Nephron (organoid): ENCODE data around the gene ERGIC1.

Source experiments
- H3K27ac Mint-ChIP-seq, 3 experiments: 2 replicates each; pipeline ENCODE4 v1.8.0; 2020; ENCODE audit warnings: mixed read lengths in 3 of 3, mild to moderate bottlenecking in 2 of 3, moderate library complexity in 1 of 3
- H3K27me3 Mint-ChIP-seq: 2 replicates; pipeline ENCODE4 v1.8.0; 2021; ENCODE audit warnings: low read depth, mild to moderate bottlenecking, moderate library complexity, mixed read lengths
- H3K36me3 Mint-ChIP-seq: 2 replicates; pipeline ENCODE4 v1.8.0; 2020; ENCODE audit warnings: low read depth, mixed read lengths
- H3K4me1 Mint-ChIP-seq: 2 replicates; pipeline ENCODE4 v1.8.0; 2020; ENCODE audit warnings: mixed read lengths
- H3K4me3 Mint-ChIP-seq, 3 experiments: 2 replicates each; pipeline ENCODE4 v1.8.0; 2020; ENCODE audit warnings: mild to moderate bottlenecking in 3 of 3, mixed read lengths in 3 of 3, moderate library complexity in 2 of 3
- H3K9me3 Mint-ChIP-seq: 2 replicates; pipeline ENCODE4 v1.8.0; 2020; ENCODE audit warnings: mixed read lengths
- TF ChIP-seq, protein P1 (sequence below), 3 experiments: fragments of 200-600 bp; sonication (generic); IDR thresholded peaks; one replicate each; pipeline ENCODE4 v1.5.0; 2021; ENCODE audit warnings: antibody characterized with exemption in 3 of 3; ENCODE audit not compliant: unreplicated experiment in 3 of 3

ERGIC1 gene

GRCh38 chr5:172870291-172870714, 36.3 kb downstream of the ERGIC1 start:
- no peaks in the 10 kb centered on the region for H3K9me3 Mint-ChIP-seq
- H3K36me3 Mint-ChIP-seq, result no peaks in the 10 kb centered on the region
- no peaks in the 10 kb centered on the region for H3K27me3 Mint-ChIP-seq
- no peak overlapping the region for H3K27ac Mint-ChIP-seq
- peaks cover 45% of the 10 kb centered on the region for H3K4me1 Mint-ChIP-seq
- no peak overlapping the region for H3K4me3 Mint-ChIP-seq
- TF ChIP-seq, protein P1, sequence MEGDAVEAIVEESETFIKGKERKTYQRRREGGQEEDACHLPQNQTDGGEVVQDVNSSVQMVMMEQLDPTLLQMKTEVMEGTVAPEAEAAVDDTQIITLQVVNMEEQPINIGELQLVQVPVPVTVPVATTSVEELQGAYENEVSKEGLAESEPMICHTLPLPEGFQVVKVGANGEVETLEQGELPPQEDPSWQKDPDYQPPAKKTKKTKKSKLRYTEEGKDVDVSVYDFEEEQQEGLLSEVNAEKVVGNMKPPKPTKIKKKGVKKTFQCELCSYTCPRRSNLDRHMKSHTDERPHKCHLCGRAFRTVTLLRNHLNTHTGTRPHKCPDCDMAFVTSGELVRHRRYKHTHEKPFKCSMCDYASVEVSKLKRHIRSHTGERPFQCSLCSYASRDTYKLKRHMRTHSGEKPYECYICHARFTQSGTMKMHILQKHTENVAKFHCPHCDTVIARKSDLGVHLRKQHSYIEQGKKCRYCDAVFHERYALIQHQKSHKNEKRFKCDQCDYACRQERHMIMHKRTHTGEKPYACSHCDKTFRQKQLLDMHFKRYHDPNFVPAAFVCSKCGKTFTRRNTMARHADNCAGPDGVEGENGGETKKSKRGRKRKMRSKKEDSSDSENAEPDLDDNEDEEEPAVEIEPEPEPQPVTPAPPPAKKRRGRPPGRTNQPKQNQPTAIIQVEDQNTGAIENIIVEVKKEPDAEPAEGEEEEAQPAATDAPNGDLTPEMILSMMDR (IDR thresholded peaks at IDR 0.05; ENCODE audit: unreplicated experiment in 3 of 3), result no peak

DNA sequence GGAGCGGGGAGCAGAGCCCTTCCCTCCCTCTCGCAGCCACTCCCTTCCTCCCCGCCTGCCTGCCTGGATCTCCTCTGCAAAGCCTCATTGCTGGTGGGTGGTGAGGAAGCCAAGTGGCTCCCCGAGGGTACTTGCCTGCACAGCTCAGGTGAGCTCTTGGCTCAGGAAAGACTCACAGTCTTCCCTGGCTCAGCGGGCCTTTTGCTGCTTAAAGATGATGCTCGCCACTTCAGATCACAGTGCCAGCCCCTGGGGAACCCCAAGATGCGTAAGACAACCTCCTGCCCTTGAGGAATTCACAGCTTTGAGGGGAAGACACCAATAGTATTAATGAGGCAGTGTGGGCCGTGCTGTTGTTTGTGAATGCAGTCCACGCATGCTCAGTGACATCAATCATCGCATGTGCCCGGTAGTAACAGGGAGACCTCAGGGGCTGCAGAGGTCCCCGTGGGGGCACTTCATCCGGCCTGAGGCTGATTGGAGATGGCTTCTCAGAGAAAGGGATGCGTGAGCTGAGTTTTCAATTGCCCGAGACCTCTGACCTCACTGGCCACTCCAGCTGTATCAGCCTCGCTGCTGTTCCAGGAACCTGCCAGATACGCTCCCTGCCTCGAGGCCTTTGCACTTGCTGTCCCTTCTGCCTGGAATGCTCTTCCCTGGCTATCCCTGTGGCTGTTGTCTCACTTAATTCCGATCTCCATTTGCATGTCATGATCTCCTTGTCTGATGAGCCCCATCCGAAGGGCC, 36.8 kb downstream of the ERGIC1 start:
- Mint-ChIP-seq H3K9me3 (no peaks in the 10 kb centered on the region), H3K27me3 (no peaks in the 10 kb centered on the region), H3K4me1 (peaks cover 39% of the 10 kb centered on the region), H3K4me3 (no peak overlapping the region), H3K36me3 (no peaks in the 10 kb centered on the region), H3K27ac (no peak overlapping the region)
- TF ChIP-seq, protein P1 (IDR thresholded peaks at IDR 0.05; ENCODE audit: unreplicated experiment in 3 of 3), result no peak

DNA sequence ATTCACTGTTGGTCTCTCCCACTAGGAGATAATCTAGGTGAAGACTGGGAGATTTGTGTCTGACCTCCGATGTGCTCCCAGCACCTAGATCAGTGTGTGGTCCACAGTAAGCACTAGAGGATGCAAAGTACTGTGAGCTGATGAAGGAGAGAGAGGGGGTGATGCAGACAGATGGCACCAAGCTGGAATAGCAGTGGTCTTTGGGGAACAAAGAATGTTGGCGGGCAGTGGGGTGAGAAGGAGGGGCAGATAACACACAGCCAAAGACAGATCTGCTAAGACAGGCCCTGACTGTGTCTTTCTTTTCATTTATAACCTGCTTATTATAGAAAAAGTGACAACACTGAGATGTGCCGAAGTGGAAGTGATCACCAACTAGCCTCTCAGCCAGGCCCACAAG, 37.5 kb downstream of the ERGIC1 start:
- Mint-ChIP-seq H3K9me3 (no peaks in the 10 kb centered on the region), H3K27ac (no peak overlapping the region)

DNA sequence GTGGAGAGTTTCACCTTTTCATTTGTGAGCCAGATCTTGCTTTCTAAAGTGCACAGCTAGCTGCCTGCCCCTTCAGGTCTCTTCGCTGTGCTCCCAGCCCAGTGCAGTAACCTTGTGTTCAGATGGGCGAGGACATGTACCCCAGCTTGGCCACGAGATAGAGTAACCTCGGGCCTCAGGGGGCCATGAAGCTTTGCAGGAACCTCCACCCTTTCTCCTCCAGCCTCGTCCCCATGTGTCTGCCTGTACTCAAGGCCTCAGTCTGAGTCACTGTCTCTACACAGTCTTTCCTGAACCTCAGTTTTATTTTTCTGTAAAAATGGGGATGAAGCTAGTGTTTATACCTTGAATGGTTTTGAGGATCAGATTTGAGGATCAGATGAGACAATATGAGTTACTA, 37.9 kb downstream of the ERGIC1 start:
- Mint-ChIP-seq H3K9me3 (no peaks in the 10 kb centered on the region), H3K27me3 (no peaks in the 10 kb centered on the region), H3K4me3 (no peak overlapping the region), H3K27ac (peak overlapping the region in 1 of 3 experiments; percentile 46), H3K4me1 (peaks cover 32% of the 10 kb centered on the region), H3K36me3 (no peaks in the 10 kb centered on the region)
- TF ChIP-seq, protein P1 (IDR thresholded peaks at IDR 0.05; ENCODE audit: unreplicated experiment in 3 of 3), result no peak

More for the DNA sequence above, 37.5 kb downstream of the ERGIC1 start:
- Mint-ChIP-seq H3K27me3 (no peaks in the 10 kb centered on the region), H3K4me1 (peaks cover 34% of the 10 kb centered on the region), H3K4me3 (no peak overlapping the region), H3K36me3 (no peaks in the 10 kb centered on the region)
- TF ChIP-seq, protein P1 (IDR thresholded peaks at IDR 0.05; ENCODE audit: unreplicated experiment in 3 of 3), result no peak

- peaks cover 33% of the 10 kb centered on the region for H3K4me1 Mint-ChIP-seq
- TF ChIP-seq, protein P1 (IDR thresholded peaks at IDR 0.05; ENCODE audit: unreplicated experiment in 3 of 3), result no peak
- peak overlapping the region in 2 of 3 experiments; percentile 85 to 96 for H3K27ac Mint-ChIP-seq
- no peaks in the 10 kb centered on the region for H3K36me3 Mint-ChIP-seq
- peak overlapping the region in 2 of 3 experiments; percentile 41 to 50 for H3K4me3 Mint-ChIP-seq
- H3K9me3 Mint-ChIP-seq, result no peaks in the 10 kb centered on the region
- no peaks in the 10 kb centered on the region for H3K27me3 Mint-ChIP-seq
Observed at GRCh38 chr5:172872997-172873491, 39.0 kb downstream of the ERGIC1 start.

DNA sequence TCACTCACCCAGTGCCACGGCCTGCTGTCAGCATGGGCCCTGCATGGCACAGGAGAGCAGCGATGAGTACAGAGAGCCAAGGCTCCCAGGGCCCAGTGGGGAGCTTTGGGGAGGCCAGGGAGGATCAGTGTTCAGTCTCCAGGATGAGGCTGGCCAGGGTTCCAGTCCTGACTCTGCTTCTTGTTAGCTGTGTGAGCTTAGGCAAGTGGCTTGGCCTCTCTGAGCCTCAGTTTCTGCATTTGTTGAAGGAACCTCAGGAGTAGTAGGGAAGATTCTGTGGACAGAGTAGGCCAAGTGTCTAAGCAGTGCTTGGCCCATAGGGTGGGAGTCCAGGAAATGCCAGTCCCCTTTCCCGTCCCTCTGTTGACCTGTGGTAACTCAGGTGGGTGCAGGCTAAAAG, 39.5 kb downstream of the ERGIC1 start:
- TF ChIP-seq, protein P1 (IDR thresholded peaks at IDR 0.05; ENCODE audit: unreplicated experiment in 3 of 3), result no peak
- no peak overlapping the region for H3K4me3 Mint-ChIP-seq
- H3K27me3 Mint-ChIP-seq, result no peaks in the 10 kb centered on the region
- no peaks in the 10 kb centered on the region for H3K36me3 Mint-ChIP-seq
- H3K9me3 Mint-ChIP-seq, result no peaks in the 10 kb centered on the region
- H3K4me1 Mint-ChIP-seq, result peaks cover 28% of the 10 kb centered on the region
- peak overlapping the region in 1 of 3 experiments; percentile 96 for H3K27ac Mint-ChIP-seq
